GM19452 (cell line): ENCODE data around the gene RAP1GAP.

Experiments
- ATAC-seq: cut with Tn5 transposase; IDR thresholded peaks from one replicate; pipeline ENCODE4 v1.9.1; 2021; ENCODE audit not compliant: unreplicated experiment

Gene RAP1GAP

DNA sequence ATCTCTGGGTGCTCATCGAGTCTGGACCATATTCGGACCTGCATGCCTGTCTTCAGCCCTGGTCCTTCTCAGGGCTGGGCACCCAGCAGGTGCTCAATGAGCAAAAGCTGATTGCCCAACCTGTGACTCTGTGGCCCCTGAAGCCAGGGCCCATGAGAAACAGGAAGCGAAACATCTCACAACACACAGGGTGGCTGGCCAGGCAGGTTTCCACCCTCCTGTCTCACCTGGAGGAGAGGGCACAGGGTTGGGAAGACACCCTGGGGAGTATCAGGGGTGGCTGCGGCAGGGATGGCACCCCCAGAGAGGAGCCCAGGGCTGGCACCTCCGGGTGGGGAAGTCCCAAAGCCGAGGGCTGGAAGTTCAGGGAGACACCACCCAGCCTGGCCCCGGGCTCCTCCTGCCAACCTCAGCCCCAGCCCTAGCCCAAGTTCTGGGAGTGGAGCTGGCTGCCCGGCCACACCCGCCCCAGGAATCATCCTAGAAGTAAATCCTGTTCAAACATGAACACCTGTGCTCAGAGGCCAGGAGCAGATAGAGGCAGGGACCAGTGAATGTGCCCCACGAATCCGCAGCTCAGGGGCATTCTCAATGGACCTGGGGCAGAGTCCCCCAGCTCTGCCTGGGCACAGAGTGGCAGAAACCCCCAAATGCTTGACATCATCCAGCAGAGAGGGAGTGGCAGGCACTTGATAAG is 54.6 kb downstream of the RAP1GAP start:
- ATAC-seq, result no peak

- ATAC-seq, result no peak
Measured at GRCh38 chr1:21613072-21613867, 55.9 kb downstream of the RAP1GAP start.

- no peak for ATAC-seq
Measured at GRCh38 chr1:21612057-21612456, 57.1 kb downstream of the RAP1GAP start.

DNA sequence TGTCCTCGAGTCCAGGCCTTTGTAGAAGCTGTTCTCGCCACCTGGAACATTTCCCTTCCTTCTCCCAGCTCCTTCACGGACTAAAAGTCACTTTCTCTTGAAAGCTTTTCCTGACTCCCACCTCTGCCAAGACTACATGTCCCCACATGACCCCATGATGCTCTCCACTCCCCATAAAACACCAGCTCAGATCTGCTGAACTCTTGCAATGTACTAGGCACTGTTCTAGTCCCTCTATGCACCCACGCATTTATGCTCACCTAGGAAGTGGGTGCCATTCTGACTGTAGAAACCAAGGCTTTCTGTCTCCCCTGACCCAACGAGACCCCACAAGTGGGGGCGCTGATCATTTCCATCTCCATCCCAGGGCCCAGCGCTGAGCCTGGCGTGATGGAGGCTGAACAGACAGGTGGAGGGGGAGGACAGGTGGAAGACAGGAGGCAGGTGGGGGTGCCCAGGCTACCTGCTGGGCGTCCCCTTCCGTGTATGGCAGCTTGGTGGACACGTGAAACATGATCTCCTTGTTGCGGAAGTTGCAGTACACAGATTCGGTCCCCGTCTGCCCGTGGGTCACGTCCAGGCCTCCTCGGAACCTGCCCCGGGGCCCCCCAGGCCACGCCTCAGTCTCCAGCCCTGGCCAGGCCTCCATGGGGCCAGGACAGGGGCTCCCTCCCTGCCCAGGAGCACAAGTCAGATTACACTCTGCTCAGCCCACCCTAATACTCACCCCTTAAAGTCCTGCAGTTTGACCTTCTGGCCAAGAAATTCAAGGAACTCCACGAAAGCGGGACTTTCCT is 58.0 kb downstream of the RAP1GAP start:
- no peak for ATAC-seq

DNA sequence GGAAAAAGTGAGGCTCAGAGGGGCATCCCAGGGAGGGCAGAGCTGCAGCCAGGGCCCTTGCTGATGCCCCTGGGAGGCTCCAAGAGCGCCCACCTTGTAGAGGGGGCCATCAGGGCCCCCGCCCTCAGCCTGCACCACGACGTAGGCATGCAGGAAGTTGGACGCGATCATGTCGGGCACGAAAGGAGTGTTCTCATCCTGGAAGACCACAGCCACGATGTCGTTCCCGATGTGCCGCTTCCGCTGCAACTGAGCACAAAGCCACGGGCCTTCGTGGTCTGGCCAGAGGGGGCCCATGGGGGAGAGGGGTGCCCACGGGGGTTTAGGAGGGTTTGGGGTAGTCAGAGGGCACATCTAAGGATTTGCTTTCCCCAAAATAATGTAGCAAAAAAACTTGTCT is 59.1 kb downstream of the RAP1GAP start:
- no peak for ATAC-seq

GRCh38 chr1:21608798-21609197 is 60.4 kb downstream of the RAP1GAP start:
- no peak for ATAC-seq

GRCh38 chr1:21607549-21608529 is 61.3 kb downstream of the RAP1GAP start:
- ATAC-seq, result no peak

GRCh38 chr1:21605964-21606705 is 63.0 kb downstream of the RAP1GAP start:
- ATAC-seq, result no peak

DNA sequence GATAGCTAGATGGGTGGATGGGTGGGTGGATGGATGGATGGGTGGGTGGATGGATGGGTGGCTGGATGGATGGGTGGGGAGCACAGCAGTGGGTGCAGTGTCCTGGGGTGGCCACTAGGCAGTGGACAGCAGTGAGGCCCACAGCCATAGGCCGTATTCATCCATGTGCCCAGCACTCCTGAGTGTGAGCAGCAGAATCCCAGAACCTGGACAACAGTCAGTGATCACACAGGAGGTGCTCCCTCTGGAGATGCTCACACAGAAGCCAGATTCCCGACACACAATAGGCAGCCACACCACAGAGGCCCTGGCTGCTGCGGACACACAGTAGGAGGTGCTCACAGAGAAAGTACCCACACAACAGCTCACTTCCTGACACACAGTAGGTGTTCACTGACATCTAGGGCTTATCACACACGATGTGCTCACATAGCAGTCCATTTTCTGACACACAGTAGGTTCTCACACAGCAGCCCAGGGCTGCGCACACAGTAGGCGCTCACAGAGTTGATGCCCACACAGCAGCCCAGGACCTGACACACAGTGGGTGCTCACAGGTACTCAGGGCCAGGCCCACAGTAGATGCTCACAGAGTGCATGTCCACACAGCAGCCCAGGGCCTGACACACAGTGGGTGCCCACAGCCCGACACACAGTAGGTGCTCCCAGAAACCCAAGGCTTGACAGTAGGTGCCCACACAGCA is 64.0 kb downstream of the RAP1GAP start:
- ATAC-seq, result no peak

- ATAC-seq, result no peak
Measured at GRCh38 chr1:21604208-21604957, 64.8 kb downstream of the RAP1GAP start.

DNA sequence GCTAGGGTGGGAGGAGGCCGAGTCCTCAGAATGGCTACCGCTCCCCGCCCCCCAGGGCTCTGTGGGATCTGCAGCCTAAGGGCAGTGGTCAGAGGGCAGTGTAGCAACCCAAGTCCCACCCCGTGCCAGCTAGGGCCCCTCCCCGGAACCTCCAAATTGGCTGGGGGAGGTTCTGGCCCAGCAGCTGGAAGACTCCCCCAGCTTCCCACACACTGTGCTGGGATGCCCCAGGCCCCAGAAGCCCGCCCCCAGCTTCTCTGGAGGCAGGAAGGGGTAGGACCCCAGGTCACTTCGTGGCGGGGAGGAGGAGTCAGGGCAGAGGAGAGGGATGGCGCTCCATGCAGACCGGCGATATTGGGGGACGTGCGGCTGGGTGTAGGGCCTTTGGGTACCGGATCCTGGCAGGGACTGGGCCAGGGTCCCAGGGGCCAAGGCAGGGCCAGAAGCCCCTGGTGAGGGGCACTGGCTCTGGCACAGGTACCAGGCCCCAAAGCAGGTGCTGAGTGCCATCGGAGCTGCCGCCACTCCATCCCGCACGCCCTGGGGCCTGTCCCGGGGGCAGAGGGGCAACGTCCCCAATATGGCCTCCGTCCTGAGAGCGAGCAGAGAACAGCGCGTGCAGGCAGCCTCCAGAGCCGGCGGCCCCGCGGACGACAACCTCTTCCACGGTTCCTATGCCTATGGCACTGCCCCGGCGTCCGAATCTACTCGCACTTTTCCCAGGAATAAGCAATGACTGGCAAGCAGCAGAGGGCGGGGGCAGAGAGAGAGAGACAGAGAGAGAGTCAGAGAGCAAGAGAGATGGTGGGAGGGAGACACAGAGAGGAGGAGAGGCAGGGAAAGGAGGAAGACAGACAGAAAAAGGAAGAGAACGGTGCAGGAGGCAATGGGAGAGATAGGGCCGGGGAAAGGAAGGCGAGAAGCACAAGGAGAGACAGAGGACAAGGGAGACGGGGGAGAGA is 65.7 kb downstream of the RAP1GAP start:
- ATAC-seq, result no peak

GRCh38 chr1:21601278-21602048 is 67.7 kb downstream of the RAP1GAP start:
- no peak for ATAC-seq

GRCh38 chr1:21599402-21599801 is 69.8 kb downstream of the RAP1GAP start:
- ATAC-seq, result no peak

DNA sequence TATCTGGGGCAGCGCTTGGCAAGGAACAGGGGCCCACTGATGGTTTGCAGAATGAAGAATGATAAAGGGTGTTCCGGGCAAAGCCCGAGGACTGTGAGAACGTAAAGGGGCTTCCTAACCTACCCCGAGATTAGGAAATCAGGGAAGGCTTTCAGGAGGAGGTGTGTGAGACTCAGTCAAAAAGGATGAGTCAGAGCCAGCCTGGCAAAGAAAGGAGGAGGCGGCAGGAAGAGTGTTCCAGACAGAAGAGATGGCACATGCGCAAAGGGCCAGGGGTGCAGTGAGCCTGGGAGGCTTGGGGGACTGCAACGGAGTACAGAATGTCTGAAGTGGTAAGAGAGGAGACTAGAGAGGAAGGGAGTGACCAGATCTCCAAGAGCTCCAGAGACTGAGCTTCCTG is 70.3 kb downstream of the RAP1GAP start:
- ATAC-seq, result no peak

- no peak for ATAC-seq
Measured at GRCh38 chr1:21598417-21598816, 70.7 kb downstream of the RAP1GAP start.

DNA sequence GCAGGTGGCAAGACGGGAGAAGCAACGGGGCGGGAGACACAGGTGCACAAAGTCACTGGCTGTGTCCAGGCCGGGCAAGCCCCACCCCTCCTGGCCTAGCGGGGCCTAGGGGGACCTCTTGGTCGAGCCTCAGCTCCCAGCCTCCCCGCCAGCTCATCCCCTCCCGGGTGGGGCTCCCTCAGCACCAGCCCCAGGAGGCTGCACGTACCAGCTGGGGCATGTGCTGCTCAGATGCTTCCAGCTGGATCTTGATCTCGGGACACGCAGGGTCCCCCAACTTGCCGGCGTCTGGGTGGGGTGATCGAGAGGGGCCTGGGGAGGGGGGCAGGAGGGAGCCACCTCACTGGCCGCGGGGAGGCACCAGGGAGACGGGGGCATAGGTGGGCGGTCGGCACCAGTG is 71.4 kb downstream of the RAP1GAP start:
- no peak for ATAC-seq

GRCh38 chr1:21596628-21597027 is 72.5 kb downstream of the RAP1GAP start:
- ATAC-seq, result no peak
